SK-N-SH (cell line): ENCODE results near the gene CELSR1. TPM values are rescaled to one million over a fixed set of nuclear protein-coding genes. Genes with fewer than 3 reads are reported as not detected.

ENCODE experiments used
- CTCF ChIA-PET: fragments of 300-600, 350-600 bp; formaldehyde crosslinking; extraction: SDS; loops from one replicate; lab custom pipeline; 2021; lab: Yijun Ruan, JAX
- POLR2A ChIA-PET: fragments of 350-600 bp; sonication (Branson Sonifier 250); formaldehyde crosslinking; extraction: SDS; loops from one replicate; lab custom pipeline; 2020; ENCODE audit warnings: antibody characterized with exemption, inconsistent platforms; lab: Yijun Ruan, JAX
- DNase-seq: peaks from one replicate; pipeline ENCODE4 v3.0.0; 2012
- H2AFZ ChIP-seq: fragments of 200-600 bp; sonication (generic); 2 replicates; pipeline ENCODE4 v1.8.1; 2016; ENCODE audit warnings: antibody characterized with exemption, mild to moderate bottlenecking, low read depth
- H3F3A ChIP-seq: fragments of 200-600 bp; sonication (generic); replicated peaks from 2 replicates; pipeline ENCODE3; 2016; ENCODE audit warnings: antibody characterized with exemption, mild to moderate bottlenecking; ENCODE audit not compliant: insufficient read depth
- H3K27ac ChIP-seq, 2 experiments: fragments of 200-500 bp in 1 of 2; fragments of 200-600 bp in 1 of 2; sonication (Bioruptor generic) in 1 of 2; sonication (generic), shearing (Covaris generic) in 1 of 2; 2 replicates each; pipeline versions ENCODE4 v1.5.1 to v1.6.1; 2014 to 2016; ENCODE audit warnings: low read depth in 2 of 2, inconsistent platforms in 1 of 2, low read length in 1 of 2, mild to moderate bottlenecking in 1 of 2, mixed read lengths in 1 of 2
- H3K27me3 ChIP-seq: fragments of 200-600 bp; sonication (generic), shearing (Covaris generic); 2 replicates; pipeline ENCODE4 v1.6.1; 2016; ENCODE audit warnings: mixed run types; ENCODE audit not compliant: insufficient read depth
- H3K36me3 ChIP-seq, 2 experiments: fragments of 200-500 bp in 1 of 2; fragments of 200-600 bp in 1 of 2; sonication (Bioruptor generic) in 1 of 2; sonication (generic) in 1 of 2; replicated peaks in 1 of 2; 2 replicates each; pipeline versions ENCODE3 to v1.5.1; 2014 to 2016; ENCODE audit warnings: low read length in 1 of 2, mild to moderate bottlenecking in 1 of 2; ENCODE audit not compliant: insufficient read depth in 2 of 2, control insufficient read depth in 1 of 2
- H3K4me1 ChIP-seq, 2 experiments: fragments of 200-500 bp in 1 of 2; fragments of 200-600 bp in 1 of 2; sonication (Bioruptor generic) in 1 of 2; sonication (generic), shearing (Covaris generic) in 1 of 2; 2 replicates each; pipeline versions ENCODE4 v1.5.1 to v1.6.1; 2014 to 2016; ENCODE audit warnings: low read depth in 1 of 2, low read length in 1 of 2, mixed run types in 1 of 2; ENCODE audit not compliant: insufficient read depth in 2 of 2, control insufficient read depth in 1 of 2
- H3K4me2 ChIP-seq: fragments of 200-600 bp; sonication (generic), shearing (Covaris generic); 2 replicates; pipeline ENCODE4 v1.6.1; 2017; ENCODE audit warnings: mixed run types
- H3K4me3 ChIP-seq, 2 experiments: fragments of 200-500 bp in 1 of 2; fragments of 200-600 bp in 1 of 2; sonication (Bioruptor generic) in 1 of 2; sonication (generic), shearing (Covaris generic) in 1 of 2; 2 replicates each; pipeline versions ENCODE4 v1.5.1 to v1.8.1; 2014 to 2016; ENCODE audit warnings: low read depth in 2 of 2, inconsistent platforms in 1 of 2, low read length in 1 of 2, mild to moderate bottlenecking in 1 of 2, mixed read lengths in 1 of 2, moderate library complexity in 1 of 2
- H3K79me2 ChIP-seq: fragments of 200-600 bp; sonication (generic); 2 replicates; pipeline ENCODE4 v1.8.1; 2017; ENCODE audit warnings: mild to moderate bottlenecking; ENCODE audit not compliant: insufficient read depth
- H3K9ac ChIP-seq: fragments of 200-600 bp; sonication (generic); 2 replicates; pipeline ENCODE4 v1.6.1; 2017; ENCODE audit warnings: mixed run types
- H3K9me2 ChIP-seq: fragments of 200-600 bp; sonication (generic); 2 replicates; pipeline ENCODE4 v1.6.1; 2017; ENCODE audit warnings: mixed run types
- H3K9me3 ChIP-seq: fragments of 200-600 bp; sonication (generic); 2 replicates; pipeline ENCODE4 v1.6.1; 2017; ENCODE audit warnings: mixed run types, mild to moderate bottlenecking, moderate library complexity
- H4K20me1 ChIP-seq: fragments of 200-600 bp; sonication (generic); 2 replicates; pipeline ENCODE4 v1.6.1; 2017; ENCODE audit warnings: mild to moderate bottlenecking, mixed run types; ENCODE audit not compliant: insufficient read depth
- CTCF ChIP-seq: fragments of 200-600 bp; sonication (generic); IDR thresholded peaks from 2 replicates; pipeline ENCODE4 v1.6.1; 2017; ENCODE audit warnings: antibody characterized with exemption, mild to moderate bottlenecking, moderate library complexity
- ELF1 ChIP-seq: IDR thresholded peaks from 2 replicates; pipeline ENCODE4 v1.4.0; 2012
- EP300 ChIP-seq, 2 experiments: IDR thresholded peaks; 2 replicates each; pipeline versions ENCODE4 v1.4.0 to v1.6.1; 2012; ENCODE audit warnings: borderline replicate concordance in 1 of 2, low read depth in 1 of 2, low read length in 1 of 2
- FOSL2 ChIP-seq: IDR thresholded peaks from 2 replicates; pipeline ENCODE4 v1.4.0; 2012; ENCODE audit warnings: low read depth, mild to moderate bottlenecking, moderate library complexity, borderline replicate concordance
- FOXJ3 ChIP-seq: sonication (generic); formaldehyde crosslinking; IDR thresholded peaks from 2 replicates; pipeline ENCODE4 v1.5.1; 2020; ENCODE audit warnings: mild to moderate bottlenecking, missing genetic modification reagents
- FOXM1 ChIP-seq: IDR thresholded peaks from 2 replicates; pipeline ENCODE4 v1.4.0; 2012; ENCODE audit warnings: low read depth, mild to moderate bottlenecking
- GABPA ChIP-seq: IDR thresholded peaks from 2 replicates; pipeline ENCODE4 v1.4.0; 2012; ENCODE audit warnings: low read depth, mild to moderate bottlenecking
- GATA2 ChIP-seq: sonication (generic); formaldehyde crosslinking; IDR thresholded peaks from 2 replicates; pipeline ENCODE4 v1.5.0; 2020; ENCODE audit warnings: mild to moderate bottlenecking, missing genetic modification reagents
- JUND ChIP-seq: IDR thresholded peaks from 2 replicates; pipeline ENCODE4 v1.4.0; 2012
- MAX ChIP-seq: IDR thresholded peaks from 2 replicates; pipeline ENCODE4 v1.4.0; 2012; ENCODE audit warnings: low read depth
- MXI1 ChIP-seq: IDR thresholded peaks from 2 replicates; pipeline ENCODE4 v1.6.1; 2012; ENCODE audit warnings: mild to moderate bottlenecking, low read depth, low read length, improper control_type of control experiment
- NFIC ChIP-seq: IDR thresholded peaks from 2 replicates; pipeline ENCODE4 v1.4.0; 2012; ENCODE audit warnings: borderline replicate concordance
- NRF1 ChIP-seq: IDR thresholded peaks from 2 replicates; pipeline ENCODE4 v1.6.1; 2012; ENCODE audit warnings: low read depth, mild to moderate bottlenecking, low read length
- RCOR1 ChIP-seq: fragments of 150-350 bp; IDR thresholded peaks from 2 replicates; pipeline ENCODE4 v1.6.1; 2017; ENCODE audit warnings: antibody characterized with exemption, low read length
- RXRA ChIP-seq: IDR thresholded peaks from 2 replicates; pipeline ENCODE4 v1.4.0; 2012; ENCODE audit warnings: low read depth, mild to moderate bottlenecking, borderline replicate concordance
- TAF1 ChIP-seq: IDR thresholded peaks from 2 replicates; pipeline ENCODE4 v1.6.1; 2012; ENCODE audit warnings: low read depth, mild to moderate bottlenecking, low read length, moderate library complexity, borderline replicate concordance
- USF2 ChIP-seq: fragments of 150-350 bp; IDR thresholded peaks from 2 replicates; pipeline ENCODE4 v1.6.1; 2017; ENCODE audit warnings: antibody characterized with exemption, low read length, low read depth, borderline replicate concordance
- WGBS: methylation state at CpG from one replicate; pipeline ENCODE4 v1.1.6; 2017; ENCODE audit warnings: low lambda C conversion rate; 5-methylcytosine and 5-hydroxymethylcytosine counted together
- polyA plus RNA-seq, 3 experiments: library from polyadenylated mRNA; depleted of rRNA; stranded (reverse); fragments of >200 nt; gene quantifications; 2 replicates each; pipeline ENCODE4 v1.2.3, GENCODE V29; 2012
- TF ChIP-seq, protein P1 (sequence below): IDR thresholded peaks from 2 replicates; pipeline ENCODE4 v1.6.1; 2012; ENCODE audit warnings: mild to moderate bottlenecking, low read depth, low read length, moderate library complexity

CELSR1 gene
- polyA plus RNA-seq, 1 of the 3 experiments (the other 2 are of a cell fraction): 5.0 TPM

DNA sequence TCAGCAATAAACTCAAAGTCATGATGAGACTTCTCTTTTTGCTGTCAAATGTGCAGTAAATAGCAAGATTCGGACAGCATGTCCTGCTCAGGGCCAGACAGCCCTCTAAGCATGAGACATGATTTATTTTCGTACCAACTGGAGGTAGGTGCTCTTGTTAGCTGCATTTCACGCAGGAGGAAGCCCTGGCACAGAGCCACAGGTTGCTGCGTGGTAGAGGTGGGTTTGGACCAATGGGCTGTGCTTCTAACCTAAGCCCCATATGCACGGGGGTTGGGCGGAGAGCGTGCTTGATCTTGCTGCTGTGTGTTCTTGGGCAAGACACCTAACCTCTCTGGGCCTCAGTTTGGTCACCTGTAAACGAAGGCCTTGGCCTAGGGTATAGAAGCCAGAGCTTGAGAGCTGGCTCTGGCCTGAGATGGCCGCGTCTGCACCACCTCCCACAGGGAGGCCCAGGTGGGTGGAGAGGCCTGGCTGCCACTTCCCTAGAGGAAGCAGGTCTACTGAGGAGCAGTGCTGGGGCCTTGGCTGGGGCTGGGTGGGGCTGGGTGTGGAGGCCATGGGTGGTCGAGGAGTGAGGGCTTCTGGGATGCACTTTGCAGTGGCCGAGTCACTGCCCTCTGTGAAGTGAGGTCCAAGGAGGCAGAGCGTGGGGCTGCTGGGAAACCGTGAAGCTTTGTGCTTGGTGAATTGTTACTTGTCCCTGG, 44.3 kb upstream of the CELSR1 start:
- no peak overlapping the region for H3K4me2 ChIP-seq
- H3K4me1 ChIP-seq: peaks cover 0 to 32% of the 10 kb centered on the region in 2 experiments; a peak in 3 of 4 replicates
- H3K9me3 ChIP-seq: no peaks in the 10 kb centered on the region
- no peak for DNase-seq
- H3K9ac ChIP-seq: no peak overlapping the region
- TF ChIP-seq MAX: no peak
- no peak for TF ChIP-seq NFIC
- no peak for TF ChIP-seq USF2
- TF ChIP-seq NRF1: no peak
- TF ChIP-seq GABPA: no peak
- TF ChIP-seq JUND: no peak
- no peak for TF ChIP-seq FOSL2
- no peak for TF ChIP-seq ELF1
- no peak for TF ChIP-seq FOXJ3 (CRISPR knock-in tag)
- TF ChIP-seq, protein P1, sequence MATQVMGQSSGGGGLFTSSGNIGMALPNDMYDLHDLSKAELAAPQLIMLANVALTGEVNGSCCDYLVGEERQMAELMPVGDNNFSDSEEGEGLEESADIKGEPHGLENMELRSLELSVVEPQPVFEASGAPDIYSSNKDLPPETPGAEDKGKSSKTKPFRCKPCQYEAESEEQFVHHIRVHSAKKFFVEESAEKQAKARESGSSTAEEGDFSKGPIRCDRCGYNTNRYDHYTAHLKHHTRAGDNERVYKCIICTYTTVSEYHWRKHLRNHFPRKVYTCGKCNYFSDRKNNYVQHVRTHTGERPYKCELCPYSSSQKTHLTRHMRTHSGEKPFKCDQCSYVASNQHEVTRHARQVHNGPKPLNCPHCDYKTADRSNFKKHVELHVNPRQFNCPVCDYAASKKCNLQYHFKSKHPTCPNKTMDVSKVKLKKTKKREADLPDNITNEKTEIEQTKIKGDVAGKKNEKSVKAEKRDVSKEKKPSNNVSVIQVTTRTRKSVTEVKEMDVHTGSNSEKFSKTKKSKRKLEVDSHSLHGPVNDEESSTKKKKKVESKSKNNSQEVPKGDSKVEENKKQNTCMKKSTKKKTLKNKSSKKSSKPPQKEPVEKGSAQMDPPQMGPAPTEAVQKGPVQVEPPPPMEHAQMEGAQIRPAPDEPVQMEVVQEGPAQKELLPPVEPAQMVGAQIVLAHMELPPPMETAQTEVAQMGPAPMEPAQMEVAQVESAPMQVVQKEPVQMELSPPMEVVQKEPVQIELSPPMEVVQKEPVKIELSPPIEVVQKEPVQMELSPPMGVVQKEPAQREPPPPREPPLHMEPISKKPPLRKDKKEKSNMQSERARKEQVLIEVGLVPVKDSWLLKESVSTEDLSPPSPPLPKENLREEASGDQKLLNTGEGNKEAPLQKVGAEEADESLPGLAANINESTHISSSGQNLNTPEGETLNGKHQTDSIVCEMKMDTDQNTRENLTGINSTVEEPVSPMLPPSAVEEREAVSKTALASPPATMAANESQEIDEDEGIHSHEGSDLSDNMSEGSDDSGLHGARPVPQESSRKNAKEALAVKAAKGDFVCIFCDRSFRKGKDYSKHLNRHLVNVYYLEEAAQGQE: no peak
- no peak for TF ChIP-seq MXI1
- no peak for TF ChIP-seq RXRA
- no peak for TF ChIP-seq GATA2 (CRISPR knock-in tag)
- TF ChIP-seq RCOR1: no peak
- no peak for TF ChIP-seq CTCF
- TF ChIP-seq TAF1: no peak
- no peak for TF ChIP-seq EP300 (IDR thresholded peaks at IDR 0.05; ENCODE audit: borderline replicate concordance in 1 of 2, low read depth in 1 of 2, low read length in 1 of 2)
- no peak for TF ChIP-seq FOXM1
- H3K79me2 ChIP-seq: peaks cover 4% of the 10 kb centered on the region
- CTCF ChIA-PET: interaction anchor here (1.9 kb wide), 1 partner anchor 18 kb away, joined by 9 read pairs; no protein-coding TSS in a partner anchor
- H3K4me3 ChIP-seq: no peak overlapping the region
- no peaks in the 10 kb centered on the region for H4K20me1 ChIP-seq
- no peaks in the 10 kb centered on the region for H3F3A ChIP-seq
- POLR2A ChIA-PET: no interaction called here
- H3K9me2 ChIP-seq: no peaks in the 10 kb centered on the region
- H3K27ac ChIP-seq: no peak overlapping the region
- H3K36me3 ChIP-seq: no peaks in the 10 kb centered on the region
- no peak overlapping the region for H2AFZ ChIP-seq
- 92% methylated on average over 13 of the region's 14 CpGs for WGBS
- H3K27me3 ChIP-seq: no peaks in the 10 kb centered on the region
